HepG2 (cell line): ENCODE results near the gene ZNF367. TPM values are rescaled to one million over a fixed set of nuclear protein-coding genes. Genes with fewer than 3 reads are reported as not detected.

Experiments used
- ATAC-seq: fragments of 200-7000 bp; cut with Tn5 transposase; 3 replicates; pipeline ENCODE4 v1.9.1; 2020; ENCODE audit warnings: mild to moderate bottlenecking, moderate library complexity
- BruUV-seq: library from RNA; stranded (reverse); fragments of 400-500 nt; replicated peaks from 2 replicates; lab custom pipeline; 2021; lab: Mats Ljungman, UMichigan
- CTCF ChIA-PET: fragments of 300-600 bp; formaldehyde crosslinking; extraction: SDS; loops from one replicate; lab custom pipeline; 2021; ENCODE audit warnings: low total read pairs, inconsistent platforms, low intra/inter-chr PET ratio; lab: Yijun Ruan, JAX
- POLR2A ChIA-PET: fragments of 350-600 bp; sonication (Branson Sonifier 250); formaldehyde crosslinking; loops from one replicate; lab custom pipeline; 2020; ENCODE audit warnings: antibody characterized with exemption, inconsistent platforms; lab: Yijun Ruan, JAX
- DNase-seq: peaks from one replicate; pipeline ENCODE4 v3.0.0-alpha.2; 2015; ENCODE audit warnings: low spot score
- FAIRE-seq: peaks from 3 replicates; lab custom pipeline; 2011; peaks lifted over from hg19 to GRCh38; lab: Jason Lieb, UNC
- H2AFZ ChIP-seq: one replicate; pipeline ENCODE4 v1.6.1; 2011; ENCODE audit warnings: low read length, inconsistent platforms
- H3K27ac ChIP-seq: fragments of 300-600 bp; 3 replicates; pipeline ENCODE4 v1.8.0; 2011; ENCODE audit warnings: mixed run types, mild to moderate bottlenecking, mixed read lengths, low read length, inconsistent platforms; ENCODE audit not compliant: insufficient read depth; ENCODE audit errors: extremely low read length
- H3K27me3 ChIP-seq, 2 experiments: fragments of 200-600 bp in 1 of 2; 2 replicates in 1 of 2; 3 replicates in 1 of 2; pipeline versions ENCODE4 v1.6.0 to v1.8.0; 2011; ENCODE audit warnings: low read length in 2 of 2, mild to moderate bottlenecking in 2 of 2, moderate library complexity in 2 of 2, inconsistent platforms in 1 of 2; ENCODE audit not compliant: insufficient read depth in 2 of 2, control insufficient read depth in 1 of 2
- H3K36me3 ChIP-seq, 2 experiments: fragments of 200-600 bp in 1 of 2; replicated peaks in 1 of 2; 2 replicates in 1 of 2; 3 replicates in 1 of 2; pipeline versions ENCODE4 v1.5.1 to v1.8.0; 2011; ENCODE audit warnings: low read length in 2 of 2, inconsistent platforms in 1 of 2; ENCODE audit not compliant: insufficient read depth in 2 of 2, control insufficient read depth in 1 of 2
- H3K4me1 ChIP-seq: 2 replicates; pipeline ENCODE4 v1.5.1; 2012; ENCODE audit warnings: low read length, inconsistent platforms; ENCODE audit not compliant: insufficient read depth
- H3K4me2 ChIP-seq: 2 replicates; pipeline ENCODE4 v1.6.0; 2011; ENCODE audit warnings: low read depth, low read length, inconsistent platforms
- H3K4me3 ChIP-seq, 3 experiments: fragments of 200-600 bp in 1 of 3; sonication (generic), shearing (Covaris generic) in 1 of 3; replicated peaks in 1 of 3; 2 replicates each; pipeline ENCODE4 v1.5.1; 2011 to 2016; ENCODE audit warnings: low read length in 3 of 3, inconsistent platforms in 2 of 3, low read depth in 2 of 3, mild to moderate bottlenecking in 2 of 3, control low read depth in 1 of 3, mixed read lengths in 1 of 3; ENCODE audit not compliant: insufficient read depth in 1 of 3
- H3K79me2 ChIP-seq: one replicate; pipeline ENCODE4 v1.6.1; 2011; ENCODE audit warnings: low read length, inconsistent platforms; ENCODE audit not compliant: insufficient read depth
- H3K9ac ChIP-seq: 2 replicates; pipeline ENCODE4 v1.6.0; 2011; ENCODE audit warnings: mild to moderate bottlenecking, low read depth, low read length, inconsistent platforms; ENCODE audit not compliant: insufficient read depth
- H3K9me3 ChIP-seq: 2 replicates; pipeline ENCODE4 v1.5.1; 2012; ENCODE audit warnings: mild to moderate bottlenecking, low read length
- H4K20me1 ChIP-seq: 2 replicates; pipeline ENCODE4 v1.6.0; 2011; ENCODE audit warnings: inconsistent platforms, mild to moderate bottlenecking, low read length, moderate library complexity; ENCODE audit not compliant: insufficient read depth
- ATF1 ChIP-seq: IDR thresholded peaks from 2 replicates; pipeline ENCODE4 v1.6.1; 2016; ENCODE audit warnings: mild to moderate bottlenecking, control low read depth
- CCDC6 ChIP-seq: sonication (generic); formaldehyde crosslinking; IDR thresholded peaks from 2 replicates; pipeline ENCODE4 v1.8.1; 2022; ENCODE audit warnings: mild to moderate bottlenecking, missing genetic modification reagents, moderate library complexity
- FOSL2 ChIP-seq: sonication (generic); formaldehyde crosslinking; IDR thresholded peaks from 2 replicates; pipeline ENCODE4 v1.4.0; 2020; ENCODE audit warnings: missing genetic modification reagents
- SATB2 ChIP-seq: sonication (generic); formaldehyde crosslinking; IDR thresholded peaks from 2 replicates; pipeline ENCODE4 v1.5.0; 2020; ENCODE audit warnings: missing genetic modification reagents
- SP4 ChIP-seq: sonication (generic); formaldehyde crosslinking; IDR thresholded peaks from 2 replicates; pipeline ENCODE4 v1.8.1; 2023; ENCODE audit warnings: mild to moderate bottlenecking, missing genetic modification reagents
- SRSF1 ChIP-seq: fragments of 200-400 bp; formaldehyde crosslinking; optimal IDR thresholded peaks from 2 replicates; pipeline ENCODE3; 2017; ENCODE audit warnings: mild to moderate bottlenecking, low read depth, low read length, moderate library complexity
- TCF12 ChIP-seq, 2 experiments: fragments of 450-650 bp in 1 of 2; sonication (generic) in 1 of 2; formaldehyde crosslinking in 1 of 2; IDR thresholded peaks; 2 replicates each; pipeline versions ENCODE4 v1.6.1 to v1.8.0; 2017 to 2022; ENCODE audit warnings: antibody characterized with exemption in 1 of 2, mild to moderate bottlenecking in 1 of 2, missing genetic modification reagents in 1 of 2, moderate library complexity in 1 of 2
- ZBTB39 ChIP-seq: sonication (generic); formaldehyde crosslinking; IDR thresholded peaks from 2 replicates; pipeline ENCODE4 v1.5.0; 2020; ENCODE audit warnings: missing genetic modification reagents
- ZNF33B ChIP-seq: sonication (generic); formaldehyde crosslinking; IDR thresholded peaks from 2 replicates; pipeline ENCODE4 v1.5.1; 2020; ENCODE audit warnings: mild to moderate bottlenecking, missing genetic modification reagents
- ZNF839 ChIP-seq: sonication (generic); formaldehyde crosslinking; IDR thresholded peaks from 2 replicates; pipeline ENCODE4 v1.4.0; 2020; ENCODE audit warnings: missing genetic modification reagents, mild to moderate bottlenecking, borderline replicate concordance
- WGBS: methylation state at CpG from one replicate; pipeline ENCODE4 v1.1.6; 2017; ENCODE audit warnings: low lambda C conversion rate; 5-methylcytosine and 5-hydroxymethylcytosine counted together
- in situ Hi-C: cut with HindIII; loops from 2 replicates; pipeline ENCODE4 v1.10.0; 2017; ENCODE audit warnings: low pct_unique_long_range_greater_than_20kb; ENCODE audit not compliant: extremely low pct_ligation_motif_present
- intact Hi-C: fragments of 100-400 bp; cut with micrococcal nuclease; formaldehyde crosslinking; loops from one replicate; pipeline ENCODE4 v1.10.0; 2022; ENCODE audit not compliant: unreplicated experiment
- polyA plus RNA-seq, 8 experiments: library from polyadenylated mRNA; depleted of rRNA in 3 of 8; stranded (reverse) in 7 of 8; unstranded in 1 of 8; fragments of >200 nt; fragmentation: Illumina TruSeq in 4 of 8; extraction: Trizol in 4 of 8; gene quantifications; 2 replicates each; pipeline versions ENCODE4 v1.2.1 to v1.2.3, GENCODE V29; 2011 to 2016; ENCODE audit warnings: low read depth in 4 of 8, missing spikeins in 1 of 8, mixed read lengths in 1 of 8; ENCODE audit not compliant: insufficient read depth in 1 of 8
- total RNA-seq, 5 experiments: library from RNA; depleted of rRNA; stranded (reverse); fragments of >200 nt; fragmentation: Illumina TruSeq; extraction: Trizol; gene quantifications; 2 replicates each; pipeline ENCODE4 v1.2.3, GENCODE V29; 2016; ENCODE audit warnings: low read depth in 1 of 5
- TF ChIP-seq, protein P1 (sequence below): sonication (generic); formaldehyde crosslinking; IDR thresholded peaks from 2 replicates; pipeline ENCODE4 v1.5.0; 2020; ENCODE audit warnings: missing genetic modification reagents, mild to moderate bottlenecking, borderline replicate concordance
- TF ChIP-seq, protein P2 (sequence below): sonication (generic); formaldehyde crosslinking; IDR thresholded peaks from 2 replicates; pipeline ENCODE4 v1.4.0; 2020; ENCODE audit warnings: low read depth, mild to moderate bottlenecking, missing genetic modification reagents

ZNF367 gene
- total and polyA plus RNA-seq, 2 of the 13 experiments (the other 11 are each of a cell fraction or from before 2014, with no cell fraction given): 2.9 to 7.7 TPM

- intact Hi-C loops: no loop called here
Measured at GRCh38 chr9:96459268-96460007, 41.3 kb upstream of the ZNF367 start.

GRCh38 chr9:96458226-96458625, 40.1 kb upstream of the ZNF367 start:
- CTCF ChIA-PET: no interaction called here
- TF ChIP-seq CCDC6 (CRISPR knock-in tag) (no peak), SP4 (CRISPR knock-in tag) (no peak), TCF12 (IDR thresholded peaks at IDR 0.05) (no peak), TCF12 (CRISPR knock-in tag; IDR thresholded peaks at IDR 0.05) (no peak), SRSF1 (no peak), ZNF33B (CRISPR knock-in tag) (no peak), ATF1 (CRISPR knock-in tag) (no peak), SATB2 (no peak), ZBTB39 (CRISPR knock-in tag) (no peak)
- TF ChIP-seq, protein P1, sequence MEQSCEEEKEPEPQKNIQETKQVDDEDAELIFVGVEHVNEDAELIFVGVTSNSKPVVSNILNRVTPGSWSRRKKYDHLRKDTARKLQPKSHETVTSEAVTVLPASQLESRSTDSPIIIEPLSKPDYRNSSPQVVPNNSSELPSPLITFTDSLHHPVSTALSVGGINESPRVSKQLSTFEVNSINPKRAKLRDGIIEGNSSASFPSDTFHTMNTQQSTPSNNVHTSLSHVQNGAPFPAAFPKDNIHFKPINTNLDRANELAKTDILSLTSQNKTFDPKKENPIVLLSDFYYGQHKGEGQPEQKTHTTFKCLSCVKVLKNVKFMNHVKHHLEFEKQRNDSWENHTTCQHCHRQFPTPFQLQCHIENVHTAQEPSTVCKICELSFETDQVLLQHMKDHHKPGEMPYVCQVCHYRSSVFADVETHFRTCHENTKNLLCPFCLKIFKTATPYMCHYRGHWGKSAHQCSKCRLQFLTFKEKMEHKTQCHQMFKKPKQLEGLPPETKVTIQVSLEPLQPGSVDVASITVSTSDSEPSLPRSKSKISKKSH (CRISPR knock-in tag): no peak
- TF ChIP-seq, protein P2, sequence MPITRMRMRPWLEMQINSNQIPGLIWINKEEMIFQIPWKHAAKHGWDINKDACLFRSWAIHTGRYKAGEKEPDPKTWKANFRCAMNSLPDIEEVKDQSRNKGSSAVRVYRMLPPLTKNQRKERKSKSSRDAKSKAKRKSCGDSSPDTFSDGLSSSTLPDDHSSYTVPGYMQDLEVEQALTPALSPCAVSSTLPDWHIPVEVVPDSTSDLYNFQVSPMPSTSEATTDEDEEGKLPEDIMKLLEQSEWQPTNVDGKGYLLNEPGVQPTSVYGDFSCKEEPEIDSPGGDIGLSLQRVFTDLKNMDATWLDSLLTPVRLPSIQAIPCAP (CRISPR knock-in tag): no peak

More at GRCh38 chr9:96459268-96460007, 41.3 kb upstream of the ZNF367 start:
- TF ChIP-seq FOSL2 (CRISPR knock-in tag) (peak; percentile 61), ZNF839 (no peak)
- Histone ChIP-seq H3K27ac (no peak overlapping the region), H3K9ac (no peak overlapping the region), H3K4me3 (no peak overlapping the region), H3K9me3 (no peaks in the 10 kb centered on the region), H3K27me3 (no peaks in the 10 kb centered on the region), H3K4me2 (no peak overlapping the region), H3K4me1 (peaks cover 21% of the 10 kb centered on the region; the same call in 1 of the 2 replicates), H3K36me3 (peaks cover 6% of the 10 kb centered on the region in 2 experiments; a peak in 4 of 5 replicates), H2AFZ (no peak overlapping the region), H3K79me2 (peaks cover 10% of the 10 kb centered on the region), H4K20me1 (0 out of 2 replicates have a peak, but pooled peaks cover 3% of the 10 kb centered on the region)
- POLR2A ChIA-PET: no interaction called here
- DNase-seq: no peak
- no peak for FAIRE-seq
- BruUV-seq: no TSS peak
- in situ Hi-C loops: no loop called here
- no peak for ATAC-seq
- 99% methylated on average over 7 of the region's 7 CpGs for WGBS
- CTCF ChIA-PET: no interaction called here

More at GRCh38 chr9:96458226-96458625, 40.1 kb upstream of the ZNF367 start:
- Histone ChIP-seq H3K27ac (no peak overlapping the region), H3K36me3 (peaks cover 6% of the 10 kb centered on the region in 2 experiments; a peak in 4 of 5 replicates), H3K4me2 (no peak overlapping the region), H3K27me3 (no peaks in the 10 kb centered on the region), H2AFZ (no peak overlapping the region), H3K4me3 (no peak overlapping the region), H4K20me1 (peaks cover 10% of the 10 kb centered on the region; the same call in 1 of the 2 replicates), H3K9ac (no peak overlapping the region), H3K4me1 (peaks cover 33% of the 10 kb centered on the region), H3K79me2 (peaks cover 17% of the 10 kb centered on the region), H3K9me3 (no peaks in the 10 kb centered on the region)
- intact Hi-C loops: no loop called here
- no TSS peak for BruUV-seq
- no peak for FAIRE-seq
- DNase-seq: no peak
- in situ Hi-C loops: no loop called here
- POLR2A ChIA-PET: no interaction called here
- WGBS: 97% methylated on average over 8 of the region's 8 CpGs
- ATAC-seq: no peak
